NCI-H1436 treated with DMSO at 0.1 percent for 48 hours (cell line): ENCODE data around the gene B3GNT9.
A peak's percentile ranks its signal among the peaks of the same experiment; 100 is the strongest.

Experiments used
- DNase-seq: peaks from one replicate; lab custom pipeline; 2025; lab: John Stamatoyannopoulos, UW

The B3GNT9 gene

GRCh38 chr16:67150833-67151396 is at the start of gene B3GNT9:
Gene B3GNT9, minus strand, starts transcription at chr16:67150998. Its CDS starts 513 bp downstream, at chr16:67150485.
- DNase-seq, result no peak

GRCh38 chr16:67200491-67200890 is 49.7 kb upstream of the B3GNT9 start:
- DNase-seq, result no peak

- DNase-seq, result no peak
Observed at GRCh38 chr16:67199808-67200198, 49.0 kb upstream of the B3GNT9 start.

- no peak for DNase-seq
Observed at GRCh38 chr16:67199011-67199807, 48.4 kb upstream of the B3GNT9 start, which contains the start of gene ELMO3. Gene ELMO3, plus strand, starts transcription at chr16:67199131. Its CDS starts 196 bp downstream, at chr16:67199327.

- DNase-seq, result no peak
Observed at GRCh38 chr16:67198238-67198734, 47.5 kb upstream of the B3GNT9 start.

GRCh38 chr16:67197704-67198103 is 46.9 kb upstream of the B3GNT9 start:
- DNase-seq, result no peak

GRCh38 chr16:67196881-67197280 is 46.1 kb upstream of the B3GNT9 start:
- DNase-seq, result no peak

- no peak for DNase-seq
Observed at GRCh38 chr16:67195676-67196075, 44.9 kb upstream of the B3GNT9 start.

GRCh38 chr16:67194260-67194659 is 43.5 kb upstream of the B3GNT9 start:
- no peak for DNase-seq

GRCh38 chr16:67193536-67193935 is 42.7 kb upstream of the B3GNT9 start:
- DNase-seq, result no peak

- DNase-seq, result no peak
Observed at GRCh38 chr16:67192781-67193361, 42.1 kb upstream of the B3GNT9 start.

GRCh38 chr16:67191995-67192681 is 41.3 kb upstream of the B3GNT9 start, which contains the start of gene E2F4:
Gene E2F4, plus strand, starts transcription at chr16:67192155. Its CDS starts 73 bp downstream, at chr16:67192228.
- DNase-seq, result peak; percentile 37

GRCh38 chr16:67191411-67191994 is 40.7 kb upstream of the B3GNT9 start:
- no peak for DNase-seq

- DNase-seq, result no peak
Observed at GRCh38 chr16:67190448-67191399, 39.9 kb upstream of the B3GNT9 start.

- no peak for DNase-seq
Observed at GRCh38 chr16:67190041-67190440, 39.2 kb upstream of the B3GNT9 start, which contains the start of gene EXOC3L1. Gene EXOC3L1, minus strand, starts transcription at chr16:67190136. Its CDS starts 460 bp downstream, at chr16:67189676.

- no peak for DNase-seq
Observed at GRCh38 chr16:67188798-67189197, 38.0 kb upstream of the B3GNT9 start.

- DNase-seq, result no peak
Observed at GRCh38 chr16:67188323-67188722, 37.5 kb upstream of the B3GNT9 start.

- DNase-seq, result no peak
Observed at GRCh38 chr16:67187175-67187890, 36.5 kb upstream of the B3GNT9 start.

- no peak for DNase-seq
Observed at GRCh38 chr16:67186550-67186950, 35.8 kb upstream of the B3GNT9 start.

GRCh38 chr16:67185651-67186134 is 34.9 kb upstream of the B3GNT9 start:
- no peak for DNase-seq
